ENCODE data around the gene PITPNC1. TPM values are rescaled to one million over a fixed set of nuclear protein-coding genes. Genes with fewer than 3 reads are reported as not detected.

PITPNC1 gene
- total RNA-seq, 1 experiment from 2014 or later: 20.8 TPM

- CTCF ChIA-PET: no interaction called here
- no peaks in the 10 kb centered on the region for H3K36me3 ChIP-seq (ENCODE audit: control insufficient read depth, insufficient read depth, low read length)
- no peak for ATAC-seq
- no peak for DNase-seq (ENCODE audit: low read depth, low spot score)
- H3K4me1 ChIP-seq (ENCODE audit: control insufficient read depth, insufficient read depth, low read length): peaks cover under 1% of the 10 kb centered on the region; the same call in 1 of the 2 replicates
- in situ Hi-C loops (cut with HindIII; ENCODE audit: low pct_unique_long_range_greater_than_20kb, low sequenced_read_pairs) (no loop called here), intact Hi-C loops (cut with micrococcal nuclease; ENCODE audit: unreplicated experiment) (no loop called here)
- H3K4me3 ChIP-seq (ENCODE audit: low read depth in 2 of 2, low read length in 2 of 2): no peak overlapping the region
- H3K27me3 ChIP-seq (ENCODE audit: control insufficient read depth, insufficient read depth, low read length): no peaks in the 10 kb centered on the region
- no TSS peak for BruUV-seq (replicated peaks)
- TF ChIP-seq CTCF (IDR thresholded peaks at IDR 0.05): no peak
- no peak for TF ChIP-seq POLR2AphosphoS5 (IDR thresholded peaks at IDR 0.05; ENCODE audit: low read depth, low read length)
- TF ChIP-seq TCF7L2 (IDR thresholded peaks at IDR 0.05; ENCODE audit: low read depth, low read length): no peak
- no peak for TF ChIP-seq REST (IDR thresholded peaks at IDR 0.05; ENCODE audit: insufficient read depth in 1 of 2, low read depth in 2 of 2, low read length in 1 of 2)
- no peak for TF ChIP-seq SIN3A (IDR thresholded peaks at IDR 0.05; ENCODE audit: borderline replicate concordance, insufficient read depth, low read depth, low read length)
- no peaks in the 10 kb centered on the region for H3K9me3 ChIP-seq (ENCODE audit: control insufficient read depth, insufficient read depth, low read depth, low read length)
- H3K27ac ChIP-seq (ENCODE audit: low read length): no peak overlapping the region
- POLR2A ChIA-PET: no interaction called here
These were observed 71.4 kb downstream of the PITPNC1 start for GRCh38 chr17:67448449-67448848.

- CTCF ChIA-PET: no interaction called here
- Histone ChIP-seq H3K9me3 (ENCODE audit: control insufficient read depth, insufficient read depth, low read depth, low read length) (no peaks in the 10 kb centered on the region), H3K4me1 (ENCODE audit: control insufficient read depth, insufficient read depth, low read length) (no peaks in the 10 kb centered on the region), H3K36me3 (ENCODE audit: control insufficient read depth, insufficient read depth, low read length) (no peaks in the 10 kb centered on the region), H3K4me3 (ENCODE audit: low read depth in 2 of 2, low read length in 2 of 2) (no peak overlapping the region), H3K27ac (ENCODE audit: low read length) (no peak overlapping the region), H3K27me3 (ENCODE audit: control insufficient read depth, insufficient read depth, low read length) (no peaks in the 10 kb centered on the region)
- TF ChIP-seq POLR2AphosphoS5 (IDR thresholded peaks at IDR 0.05; ENCODE audit: low read depth, low read length): no peak
- no peak for TF ChIP-seq TCF7L2 (IDR thresholded peaks at IDR 0.05; ENCODE audit: low read depth, low read length)
- TF ChIP-seq CTCF (IDR thresholded peaks at IDR 0.05): no peak
- TF ChIP-seq REST (IDR thresholded peaks at IDR 0.05; ENCODE audit: insufficient read depth in 1 of 2, low read depth in 2 of 2, low read length in 1 of 2): no peak
- TF ChIP-seq SIN3A (IDR thresholded peaks at IDR 0.05; ENCODE audit: borderline replicate concordance, insufficient read depth, low read depth, low read length): no peak
- intact Hi-C loops (cut with micrococcal nuclease; ENCODE audit: unreplicated experiment): no loop called here
- POLR2A ChIA-PET: interaction anchor here (0.6 kb wide), 2 partner anchors 302 to 343 kb away, joined by 3 to 6 read pairs; no protein-coding TSS in a partner anchor
- no TSS peak for BruUV-seq (replicated peaks)
- no peak for ATAC-seq
- no peak for DNase-seq (ENCODE audit: low read depth, low spot score)
- in situ Hi-C loops (cut with HindIII; ENCODE audit: low pct_unique_long_range_greater_than_20kb, low sequenced_read_pairs): no loop called here
These were observed 72.0 kb downstream of the PITPNC1 start for GRCh38 chr17:67449065-67449464.

Data from Panc1 (cell line).